Dermis lymphatic vessel endothelial cell (primary cell): ENCODE data around the gene HMGB4. TPM values are rescaled to one million over a fixed set of nuclear protein-coding genes. Genes with fewer than 3 reads are reported as not detected.

Source experiments
- total RNA-seq: library from RNA; depleted of rRNA; stranded (reverse); fragments of >200 nt; gene quantifications from 2 replicates; pipeline ENCODE4 v1.2.1, GENCODE V29; 2014

Gene HMGB4
- not detected in 2 replicates for total RNA-seq

GRCh38 chr1:33863779-33864178, at the start of gene HMGB4:
HMGB4 (plus strand) TSS chr1:33864079; CDS start chr1:33864192, 113 bp downstream.

